Omental fat pad (tissue), 4 donors: ENCODE data around the gene PTH. TPM values are rescaled to one million over a fixed set of nuclear protein-coding genes. Genes with fewer than 3 reads are reported as not detected.

Source experiments
- ATAC-seq: fragments of 150-250 bp; one replicate; pipeline ENCODE4 v1.9.1; 2016; ENCODE audit warnings: mild to moderate bottlenecking, moderate library complexity; ENCODE audit not compliant: low FRiP score
- DNase-seq: peaks from one replicate; pipeline ENCODE4 v3.0.0-alpha.2; 2019; ENCODE audit warnings: low spot score
- total RNA-seq, 4 donors: library from RNA; depleted of rRNA; stranded (reverse); fragments of >200 nt; gene quantifications; one replicate each; pipeline ENCODE4 v1.1.0, GENCODE V29; 2016
- TF ChIP-seq, protein P1 (sequence below), 3 donors: fragments of 450-650 bp; IDR thresholded peaks; one replicate each; pipeline ENCODE4 v1.5.1; 2016 to 2017; ENCODE audit warnings: antibody characterized with exemption in 3 of 3, mild to moderate bottlenecking in 3 of 3, moderate library complexity in 2 of 3

Gene PTH
- total RNA-seq, 4 donors from 2014 or later = not detected

DNA sequence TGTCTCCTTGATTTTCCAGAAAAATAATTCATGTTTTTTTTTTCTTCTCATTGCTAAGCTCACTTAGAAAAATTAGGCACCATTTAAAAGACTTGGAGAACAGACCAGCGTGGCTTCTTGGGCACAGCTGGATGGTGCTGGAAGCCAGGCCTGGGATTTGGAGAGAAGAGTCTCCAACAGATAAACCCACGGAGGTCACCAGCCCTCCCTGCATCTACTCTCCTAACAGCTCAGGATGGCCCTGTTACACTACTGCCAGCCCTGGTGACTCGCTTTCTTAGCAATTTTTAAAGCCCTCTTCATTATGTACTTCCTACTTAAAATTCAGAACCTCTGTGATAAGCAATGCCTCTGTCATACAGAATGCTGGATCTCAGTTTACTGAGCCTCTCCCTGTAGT lies 1.7 kb downstream of the PTH start:
- TF ChIP-seq, protein P1, sequence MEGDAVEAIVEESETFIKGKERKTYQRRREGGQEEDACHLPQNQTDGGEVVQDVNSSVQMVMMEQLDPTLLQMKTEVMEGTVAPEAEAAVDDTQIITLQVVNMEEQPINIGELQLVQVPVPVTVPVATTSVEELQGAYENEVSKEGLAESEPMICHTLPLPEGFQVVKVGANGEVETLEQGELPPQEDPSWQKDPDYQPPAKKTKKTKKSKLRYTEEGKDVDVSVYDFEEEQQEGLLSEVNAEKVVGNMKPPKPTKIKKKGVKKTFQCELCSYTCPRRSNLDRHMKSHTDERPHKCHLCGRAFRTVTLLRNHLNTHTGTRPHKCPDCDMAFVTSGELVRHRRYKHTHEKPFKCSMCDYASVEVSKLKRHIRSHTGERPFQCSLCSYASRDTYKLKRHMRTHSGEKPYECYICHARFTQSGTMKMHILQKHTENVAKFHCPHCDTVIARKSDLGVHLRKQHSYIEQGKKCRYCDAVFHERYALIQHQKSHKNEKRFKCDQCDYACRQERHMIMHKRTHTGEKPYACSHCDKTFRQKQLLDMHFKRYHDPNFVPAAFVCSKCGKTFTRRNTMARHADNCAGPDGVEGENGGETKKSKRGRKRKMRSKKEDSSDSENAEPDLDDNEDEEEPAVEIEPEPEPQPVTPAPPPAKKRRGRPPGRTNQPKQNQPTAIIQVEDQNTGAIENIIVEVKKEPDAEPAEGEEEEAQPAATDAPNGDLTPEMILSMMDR (IDR thresholded peaks at IDR 0.05) = no peak

DNA sequence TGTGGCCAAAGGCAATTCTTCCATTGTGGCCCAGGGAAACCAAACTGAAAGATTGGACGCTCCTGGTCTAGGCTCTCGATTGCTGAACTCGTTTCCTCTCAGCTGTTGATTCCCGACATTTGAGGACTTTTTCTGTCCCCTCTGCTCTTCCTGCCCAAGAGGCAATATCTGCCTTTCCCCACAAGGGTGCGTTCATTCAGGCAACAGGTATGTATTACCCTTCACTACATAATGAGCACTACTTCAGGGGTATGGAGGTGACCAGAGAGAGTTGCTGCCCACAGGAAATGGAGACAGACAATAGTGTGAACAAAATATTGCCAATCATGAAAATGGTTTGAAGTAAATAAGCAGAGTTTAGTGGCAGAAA lies 8.2 kb downstream of the PTH start:
- TF ChIP-seq, protein P1 (IDR thresholded peaks at IDR 0.05) = no peak
- ATAC-seq (no peak), DNase-seq (no peak)

More for the DNA sequence above, 1.7 kb downstream of the PTH start:
- ATAC-seq (no peak), DNase-seq (no peak)

DNA sequence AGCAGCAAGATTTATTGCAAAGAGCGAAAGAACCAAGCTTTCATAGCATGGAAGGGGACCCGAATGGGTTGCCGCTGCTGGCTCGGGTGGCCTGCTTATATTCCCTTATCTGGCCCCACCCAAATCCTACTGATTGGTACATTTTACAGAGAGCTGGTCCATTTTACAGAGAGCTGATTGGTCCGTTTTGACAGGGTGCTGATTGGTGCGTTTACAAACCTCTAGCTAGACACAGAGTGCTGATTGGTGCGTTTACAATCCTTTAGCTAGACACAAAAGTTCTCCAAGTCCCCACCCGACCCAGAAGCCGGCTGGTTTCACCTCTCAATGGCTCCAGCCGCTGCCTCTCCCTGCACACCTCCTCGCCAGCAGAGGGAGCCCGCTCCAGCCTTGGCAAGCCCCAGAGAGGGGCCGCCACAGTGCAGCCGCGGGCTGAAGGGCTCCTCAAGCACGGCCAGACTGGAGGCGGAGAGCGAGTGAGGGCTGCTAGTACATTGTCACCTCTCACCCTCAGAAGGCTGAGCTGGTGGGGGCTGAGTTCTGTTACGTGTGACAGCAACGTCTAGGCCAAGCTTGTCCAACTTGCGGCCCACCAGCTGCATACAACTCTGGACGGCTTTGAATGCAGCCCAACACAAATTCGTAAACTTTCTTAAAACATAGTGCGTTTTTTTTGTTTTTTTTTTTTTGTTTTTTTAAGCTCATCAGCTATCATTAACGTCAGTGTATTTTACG lies 8.7 kb downstream of the PTH start:
- DNase-seq (no peak), ATAC-seq (no peak)
- TF ChIP-seq, protein P1 (IDR thresholded peaks at IDR 0.05) = no peak

DNA sequence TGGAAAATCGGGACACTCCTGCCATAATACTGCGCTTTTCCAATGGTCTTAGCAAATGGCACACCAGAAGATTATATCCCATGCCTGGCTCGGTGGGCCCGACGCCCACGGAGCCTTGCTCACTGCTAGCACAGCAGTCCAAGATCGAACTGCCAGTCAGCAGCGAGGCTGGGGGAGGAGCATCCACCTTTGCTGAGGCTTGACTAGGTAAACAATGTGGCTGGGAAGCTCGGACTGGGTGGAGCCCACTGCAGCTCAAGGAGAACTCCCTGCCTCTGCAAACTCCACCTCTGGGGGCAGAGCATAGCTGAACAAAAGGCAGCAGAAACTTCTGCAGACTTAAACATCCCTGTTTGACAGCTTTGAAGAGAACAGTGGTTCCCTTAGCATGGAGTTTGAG lies 15.6 kb downstream of the PTH start:
- ATAC-seq (no peak), DNase-seq (no peak)
- TF ChIP-seq, protein P1 (IDR thresholded peaks at IDR 0.05) = no peak

DNA sequence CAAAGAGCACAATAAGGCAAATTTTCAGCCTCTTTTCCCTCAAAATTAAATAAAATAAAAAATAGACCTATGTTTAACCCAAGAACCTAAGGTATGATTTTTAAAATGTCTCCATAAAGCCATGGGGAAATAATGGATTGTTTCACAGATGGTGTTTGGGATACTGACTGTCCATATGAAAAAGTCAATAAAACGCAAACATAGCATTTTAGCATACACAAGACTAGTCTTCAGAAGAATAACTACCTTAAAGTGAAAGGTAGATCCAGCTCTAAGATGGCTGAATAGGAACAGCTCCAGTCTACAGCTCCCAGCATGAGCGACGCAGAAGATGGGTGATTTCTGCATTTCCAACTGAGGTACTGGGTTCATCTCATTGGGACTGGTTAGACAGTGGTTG lies 16.1 kb downstream of the PTH start:
- TF ChIP-seq, protein P1 (IDR thresholded peaks at IDR 0.05) = no peak
- no peak for DNase-seq
- no peak for ATAC-seq

DNA sequence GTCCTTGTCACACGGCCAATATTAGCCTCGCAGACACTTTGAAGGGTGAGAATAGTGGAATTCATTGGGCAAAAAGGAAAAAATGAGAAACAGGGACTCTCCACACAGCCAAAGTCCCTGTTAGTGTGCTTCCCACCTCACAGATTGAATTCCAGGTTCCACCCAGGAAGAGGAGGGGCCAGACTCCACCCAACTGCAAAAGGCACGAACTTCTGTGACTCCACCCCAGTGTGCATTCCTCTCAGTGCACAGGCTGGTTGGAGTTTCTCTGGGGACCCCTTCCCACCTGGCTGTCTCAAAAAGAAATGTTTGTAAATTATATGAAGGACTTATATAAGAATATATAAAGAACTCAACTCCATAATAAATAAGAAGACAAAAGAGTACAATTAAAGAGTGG lies 20.7 kb downstream of the PTH start:
- DNase-seq = no peak
- no peak for ATAC-seq
- TF ChIP-seq, protein P1 (IDR thresholded peaks at IDR 0.05) = no peak

DNA sequence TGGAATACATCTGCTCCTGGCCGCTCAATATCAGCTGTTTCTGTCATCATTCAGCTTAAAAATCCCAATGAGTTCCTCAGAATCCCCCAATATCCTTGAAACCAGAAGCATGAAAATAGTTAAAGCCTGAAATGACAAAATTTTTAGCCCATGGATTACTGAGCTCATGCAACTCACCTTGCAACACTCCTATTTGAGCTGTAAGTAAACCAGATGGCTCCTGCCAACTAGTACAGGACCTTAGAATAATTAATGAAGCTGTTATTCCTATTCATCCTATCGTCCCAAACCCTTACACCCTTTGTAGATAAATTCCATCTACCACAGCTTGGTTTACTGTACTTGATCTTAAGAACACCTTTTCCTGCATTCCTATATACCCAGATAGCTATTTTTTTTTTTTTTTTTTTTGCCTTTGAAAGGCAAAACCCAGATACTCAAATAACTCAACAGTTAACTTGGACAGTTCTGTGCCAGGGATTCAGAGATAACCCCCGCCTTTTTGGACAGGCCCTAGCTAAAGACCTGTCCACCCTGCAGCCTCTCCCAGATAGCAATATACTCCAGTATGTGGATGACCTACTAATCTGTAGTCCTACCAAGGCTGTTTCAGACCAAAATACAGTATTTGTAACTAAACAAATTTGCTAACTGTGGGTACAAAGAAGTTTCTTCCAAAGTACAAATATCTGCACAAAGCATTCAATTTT lies 22.6 kb downstream of the PTH start:
- DNase-seq (no peak), ATAC-seq (no peak)
- TF ChIP-seq, protein P1 (IDR thresholded peaks at IDR 0.05) = no peak
